Islet of Langerhans (tissue), 1 donor: ENCODE measurements around the gene PTX4.

Experiments used
- FAIRE-seq: peaks from one replicate; lab custom pipeline; 2011; peaks lifted over from hg19 to GRCh38; lab: Jason Lieb, UNC

Gene PTX4

DNA sequence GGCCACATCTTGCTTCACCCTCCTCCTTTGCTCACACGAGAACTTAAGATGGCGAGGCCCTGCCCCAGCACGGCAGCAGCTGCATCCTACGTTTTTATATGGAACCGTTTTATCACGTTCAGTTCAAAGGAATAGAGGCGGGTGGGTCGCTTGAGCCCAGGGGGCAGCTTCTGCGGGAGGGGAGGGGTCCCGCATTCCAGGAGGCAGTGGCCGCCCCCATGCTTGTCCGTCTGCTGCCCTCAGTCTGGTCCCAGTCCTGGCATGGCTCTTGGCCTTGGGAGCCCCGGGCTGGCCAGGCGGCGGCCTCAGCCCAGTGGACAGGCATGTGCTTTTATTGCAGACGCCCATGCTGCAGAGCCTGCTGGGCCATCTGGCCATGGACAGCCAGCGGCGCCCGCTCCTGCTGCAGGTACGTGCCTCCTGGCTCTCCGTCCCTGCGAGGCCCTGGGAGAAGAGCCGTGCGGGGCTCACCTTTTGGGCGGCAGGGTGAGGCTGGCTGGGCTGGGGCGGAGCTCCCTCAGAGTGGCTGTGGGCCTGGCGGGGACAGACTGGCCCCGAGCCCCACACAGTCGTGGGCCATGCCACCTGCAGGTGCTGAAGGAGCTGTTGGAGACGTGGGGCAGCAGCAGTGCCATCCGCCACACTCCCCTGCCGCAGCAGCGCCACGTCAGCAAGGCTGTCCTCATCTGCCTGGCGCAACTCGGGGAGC is 11.2 kb upstream of the PTX4 start:
- no peak for FAIRE-seq

GRCh38 chr16:1498899-1499676 is 10.3 kb upstream of the PTX4 start:
- FAIRE-seq, result no peak

DNA sequence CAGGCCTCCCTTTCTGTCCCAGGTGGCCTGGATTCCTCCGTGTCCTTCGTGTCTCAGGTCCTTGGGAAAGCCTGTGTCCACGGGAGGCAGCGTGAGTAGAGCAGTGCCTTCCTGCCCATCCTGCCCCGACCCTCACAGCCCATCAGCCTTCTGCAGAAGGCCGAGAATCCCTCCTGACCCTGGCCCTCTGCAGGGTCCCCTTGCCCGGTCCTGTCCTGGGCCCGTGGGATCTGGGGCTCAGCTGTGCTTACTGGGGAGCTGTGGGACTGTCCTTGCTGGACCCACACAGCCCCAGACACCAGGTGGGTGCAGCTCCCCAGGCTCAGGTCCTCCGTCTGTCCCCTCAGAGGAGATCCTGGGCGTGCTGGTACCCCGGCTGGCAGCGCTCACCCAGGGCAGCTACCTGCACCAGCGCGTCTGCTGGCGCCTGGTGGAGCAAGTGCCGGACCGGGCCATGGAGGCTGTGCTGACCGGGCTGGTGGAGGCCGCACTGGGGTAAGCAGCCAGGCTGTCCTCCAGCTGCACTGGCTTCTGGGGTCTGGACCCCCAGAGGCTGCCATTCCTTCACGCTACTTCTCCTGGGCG is 8.4 kb upstream of the PTX4 start:
- FAIRE-seq, result no peak

DNA sequence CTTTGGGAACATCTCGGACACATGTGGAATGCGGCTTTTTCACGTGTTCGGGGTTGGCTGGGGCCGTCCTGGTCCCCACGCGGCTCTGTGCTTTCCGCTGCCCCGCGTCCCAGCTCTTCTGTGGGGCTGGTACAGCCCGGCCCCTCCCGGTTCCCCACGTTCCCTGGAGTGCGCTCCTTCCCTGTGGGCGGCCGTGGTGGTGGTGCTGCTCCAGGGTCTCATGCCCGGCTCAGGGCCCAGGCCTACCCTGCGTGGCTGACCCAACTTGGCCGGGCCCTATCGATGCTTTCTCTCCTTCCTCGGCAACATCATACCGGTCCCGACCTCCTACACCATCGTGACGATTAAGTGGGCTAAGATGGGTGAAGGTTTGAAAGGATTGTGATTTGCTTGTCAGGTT is 7.7 kb upstream of the PTX4 start:
- FAIRE-seq, result no peak

DNA sequence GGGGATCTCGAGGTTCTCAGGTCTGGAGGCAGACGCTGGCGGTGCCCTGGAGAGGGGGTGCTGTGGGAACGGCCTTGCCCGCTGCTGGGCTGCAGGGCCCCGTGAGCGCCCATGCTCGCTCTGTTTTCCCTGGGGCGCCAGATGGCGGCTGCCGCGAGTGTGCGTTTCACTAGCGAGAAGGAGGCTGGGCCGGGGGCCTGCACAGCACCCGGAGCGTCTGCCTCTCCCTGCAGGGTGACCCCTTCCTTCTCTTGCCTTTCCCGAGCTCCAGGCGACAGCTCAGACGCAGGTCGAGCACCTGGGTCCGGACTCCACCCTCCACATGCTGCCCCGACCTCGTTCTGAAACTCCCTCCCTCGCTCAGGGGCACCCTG is 7.1 kb upstream of the PTX4 start:
- FAIRE-seq, result no peak

- FAIRE-seq, result no peak
Measured at GRCh38 chr16:1495211-1495888, 6.6 kb upstream of the PTX4 start.

- FAIRE-seq, result no peak
Measured at GRCh38 chr16:1494711-1495110, 6.0 kb upstream of the PTX4 start.

- no peak for FAIRE-seq
Measured at GRCh38 chr16:1494129-1494640, 5.4 kb upstream of the PTX4 start.

DNA sequence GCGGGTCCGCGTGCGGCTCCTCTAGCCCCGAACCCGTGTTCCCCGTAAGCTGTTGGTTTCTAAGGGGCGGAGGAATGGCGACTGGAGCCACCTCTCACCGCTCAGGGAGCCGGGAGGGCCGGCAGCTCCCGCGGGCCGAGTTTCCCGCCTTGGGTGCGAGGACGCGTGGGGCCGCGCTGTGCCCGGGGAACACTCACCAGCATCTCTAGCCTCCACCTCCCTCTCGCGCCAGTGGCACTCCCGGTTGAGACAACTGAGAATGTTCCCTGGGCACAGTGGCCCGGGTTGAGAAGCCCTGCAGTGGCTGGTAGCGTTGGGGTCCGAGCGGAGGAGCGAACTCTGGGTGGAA is 5.0 kb upstream of the PTX4 start:
- no peak for FAIRE-seq

DNA sequence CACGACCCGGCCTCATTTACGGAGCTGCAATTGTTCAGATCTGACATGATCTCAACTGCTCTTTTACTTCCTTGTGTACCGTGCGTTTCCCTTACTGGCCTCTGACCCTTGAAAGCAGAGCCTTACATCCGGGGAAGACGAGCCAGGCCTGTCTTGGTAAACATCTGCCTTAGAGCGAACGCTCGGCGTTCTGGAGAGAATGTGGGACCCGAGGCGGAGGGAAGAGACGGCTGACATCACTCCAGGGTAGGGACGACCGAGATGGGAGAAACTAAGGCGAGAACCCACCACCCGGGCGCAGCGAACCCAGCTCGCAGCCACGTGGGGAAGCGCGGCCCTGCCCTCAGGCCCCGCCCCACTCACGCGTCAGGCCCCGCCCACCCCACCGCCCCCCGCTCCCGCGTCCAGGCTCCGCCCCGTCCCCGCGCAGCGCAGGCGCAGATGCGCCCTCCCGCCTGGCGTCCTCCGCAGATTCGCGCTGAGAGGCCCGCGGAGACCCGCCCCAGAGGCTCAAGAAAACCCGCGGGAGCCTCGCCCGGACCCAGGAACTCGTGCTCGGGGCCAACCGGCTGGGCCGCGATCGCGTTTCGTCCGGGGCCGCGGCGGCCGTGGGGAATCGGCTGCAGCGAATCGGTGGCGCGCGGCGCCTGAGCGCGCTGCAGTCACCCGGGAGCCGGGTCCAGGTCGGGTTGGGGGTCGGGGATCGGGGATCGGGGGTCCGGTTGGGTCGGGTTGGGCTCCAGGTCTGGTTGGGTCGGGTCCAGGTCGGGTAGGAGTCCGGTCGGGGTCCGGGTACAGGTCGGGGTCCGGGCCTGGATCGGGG is 4.4 kb upstream of the PTX4 start, which contains the start of gene TELO2:
TSS of gene TELO2 (plus strand) at position 438 of the 823 bp plus-strand sequence. CDS start 922 bp downstream, outside the sequence.
- FAIRE-seq, result no peak

DNA sequence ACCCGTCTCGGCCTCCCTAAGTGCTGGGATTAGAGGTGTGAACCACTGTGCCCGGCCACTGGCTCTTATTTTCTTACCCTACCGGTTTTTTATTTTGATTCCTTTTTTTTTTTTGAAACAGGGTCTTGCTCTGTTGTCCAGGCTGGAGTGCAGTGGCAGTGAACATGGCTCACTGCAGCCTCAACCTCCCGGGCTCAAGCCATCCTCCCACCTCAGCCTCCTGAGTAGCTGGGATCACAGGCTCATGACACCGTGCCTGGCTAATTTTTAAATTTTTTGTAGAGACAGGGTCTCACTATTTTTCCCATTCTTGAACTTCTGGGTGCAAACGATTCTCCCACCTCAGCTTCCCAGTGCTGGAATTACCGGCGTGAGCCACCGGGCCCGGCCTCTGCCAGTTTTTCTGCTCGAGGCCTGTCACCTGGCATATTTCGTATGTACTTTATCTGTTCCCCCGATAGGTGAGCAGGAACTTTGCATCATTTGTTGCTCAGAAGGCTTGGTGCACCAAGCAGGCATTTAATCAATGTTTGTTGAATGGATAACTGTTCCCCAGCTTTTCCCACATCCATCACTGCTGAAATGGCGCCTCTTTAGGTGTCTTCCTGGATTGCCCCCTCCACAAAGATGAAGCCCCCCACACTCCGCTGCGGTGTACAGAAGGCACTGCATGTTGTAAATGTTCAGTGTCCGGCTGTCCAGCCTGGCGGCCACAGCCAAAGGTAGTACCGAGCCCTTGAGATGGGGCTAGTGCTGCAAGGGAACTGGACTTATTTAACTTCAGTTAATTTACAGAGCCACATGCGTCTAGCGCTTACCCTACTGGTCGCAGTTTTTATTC is 3.6 kb upstream of the PTX4 start:
- no peak for FAIRE-seq

- no peak for FAIRE-seq
Measured at GRCh38 chr16:1491327-1491726, 2.6 kb upstream of the PTX4 start.

GRCh38 chr16:1489077-1489476 is 333 bp upstream of the PTX4 start:
- no peak for FAIRE-seq

DNA sequence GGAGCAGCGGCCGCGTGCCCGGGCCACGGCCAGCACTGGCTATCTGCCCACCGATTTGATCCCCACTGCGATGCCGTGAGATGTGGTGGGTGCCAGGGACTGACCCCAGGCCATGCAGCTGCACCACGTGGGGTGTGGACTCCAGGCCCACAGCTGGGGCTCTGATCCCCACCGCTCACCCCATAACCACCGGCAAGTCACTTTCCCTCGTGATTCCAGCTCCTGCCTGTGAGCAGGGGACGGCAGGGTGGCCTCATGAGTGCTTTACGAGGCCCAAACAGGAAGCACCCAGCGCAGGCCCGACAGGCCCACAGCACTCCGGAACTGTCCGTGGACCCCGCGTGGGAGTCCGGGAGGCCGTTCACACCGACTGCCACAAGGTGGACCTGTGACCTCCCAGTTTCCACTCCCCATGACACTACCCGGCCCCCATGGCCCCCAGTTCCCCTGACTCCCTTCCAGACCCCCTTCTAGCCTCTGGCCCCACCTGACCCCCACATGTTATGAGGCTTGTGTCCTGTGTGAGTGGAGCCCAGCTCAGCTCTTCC is 616 bp downstream of the PTX4 start:
- FAIRE-seq, result no peak

- FAIRE-seq, result no peak
Measured at GRCh38 chr16:1487395-1488053, 1.2 kb downstream of the PTX4 start.

GRCh38 chr16:1486551-1487390 is 2.0 kb downstream of the PTX4 start:
- no peak for FAIRE-seq

DNA sequence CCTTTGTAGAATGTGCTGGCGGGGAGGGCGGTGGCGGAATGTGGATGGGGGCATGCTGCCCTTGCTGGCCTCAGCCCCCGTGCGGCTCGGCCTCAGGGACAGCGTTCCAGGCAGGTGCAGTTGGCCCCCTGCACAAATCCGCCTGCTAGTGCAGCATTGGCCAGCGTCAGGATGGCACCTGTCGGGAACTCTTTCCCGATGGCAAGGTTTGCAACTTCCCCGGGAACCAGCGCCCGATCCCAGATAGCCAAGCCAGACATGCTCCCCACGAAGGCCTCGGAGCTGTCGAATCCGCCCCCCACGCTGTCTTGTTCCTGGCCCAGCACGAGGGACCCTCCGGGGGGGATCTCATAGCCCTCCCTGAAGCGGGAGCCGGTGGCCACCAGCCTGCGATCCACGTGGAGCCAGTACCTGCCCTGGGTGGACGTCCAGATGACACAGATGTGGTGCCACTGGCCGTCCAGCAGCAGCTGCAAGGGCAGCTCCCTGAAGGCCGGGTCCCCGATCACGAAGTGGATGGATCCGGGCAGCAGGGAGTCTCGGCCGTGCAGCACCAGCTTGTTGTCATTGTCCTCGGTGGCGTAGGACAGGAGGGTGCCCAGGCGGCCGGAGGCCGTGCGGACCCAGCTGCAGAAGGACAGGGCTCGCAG is 2.8 kb downstream of the PTX4 start:
- FAIRE-seq, result no peak
